ENCODE results near the gene DVL2.
"Not testable (repeated sequence)": the region's sequence is repeated elsewhere in the genome, so short reads cannot be mapped to it uniquely, and the experiment has no call there.

- TF ChIP-seq CTCF, POLR2A (IDR thresholded peaks at IDR 0.05): not testable (repeated sequence)
These were observed 9.5 kb upstream of the DVL2 start for GRCh38 chr17:7243838-7244237.
